K562 (cell line): ENCODE results near the gene RACGAP1. TPM values are rescaled to one million over a fixed set of nuclear protein-coding genes. Genes with fewer than 3 reads are reported as not detected.

Source experiments
- ATAC-seq: fragments of 200-7000 bp; cut with Tn5 transposase; 3 replicates; pipeline ENCODE4 v1.9.1; 2020; ENCODE audit warnings: moderate library complexity
- Bru-seq: library from RNA; stranded (reverse); fragments of 400-500 nt; gene quantifications from one replicate; lab custom pipeline; 2021; lab: Mats Ljungman, UMichigan
- BruChase-seq, 2 experiments: library from RNA; stranded (reverse); fragments of 400-500 nt; gene quantifications; one replicate each; lab custom pipeline; 2021; lab: Mats Ljungman, UMichigan
- BruUV-seq: library from RNA; stranded (reverse); fragments of 400-500 nt; replicated peaks from 2 replicates; lab custom pipeline; 2021; lab: Mats Ljungman, UMichigan
- CTCF ChIA-PET: fragments of 300-600 bp; formaldehyde crosslinking; extraction: SDS; loops from one replicate; lab custom pipeline; 2021; ENCODE audit warnings: low intra/inter-chr PET ratio; lab: Yijun Ruan, JAX
- POLR2A ChIA-PET: fragments of 300-600, 350-650 bp; sonication (Branson Sonifier 250); formaldehyde crosslinking; extraction: SDS; loops from one replicate; lab custom pipeline; 2021; ENCODE audit warnings: antibody characterized with exemption, inconsistent platforms; lab: Yijun Ruan, JAX
- DNase-seq, 4 experiments: peaks; one replicate each; pipeline versions ENCODE4 v3.0.0 to v3.0.0-alpha.2; 2011 to 2018; ENCODE audit warnings: low spot score in 3 of 4, mixed read lengths in 3 of 4; ENCODE audit errors: extremely low read depth in 1 of 4
- FAIRE-seq: peaks from 2 replicates; lab custom pipeline; 2011; peaks lifted over from hg19 to GRCh38; lab: Jason Lieb, UNC
- H2AFZ ChIP-seq: 2 replicates; pipeline ENCODE4 v1.6.0; 2011; ENCODE audit warnings: low read depth, low read length, control low read depth, inconsistent platforms
- H3K27ac ChIP-seq: fragments of 200-600 bp; 3 replicates; pipeline ENCODE4 v1.8.0; 2011; ENCODE audit warnings: low read depth, mild to moderate bottlenecking, control low read depth, inconsistent platforms, low read length, moderate library complexity, mixed read lengths; ENCODE audit errors: extremely low read depth
- H3K27me3 ChIP-seq, 2 experiments: fragments of 300-600 bp in 1 of 2; 2 replicates in 1 of 2; 3 replicates in 1 of 2; pipeline versions ENCODE4 v1.6.0 to v1.8.0; 2011; ENCODE audit warnings: inconsistent platforms in 2 of 2, low read length in 2 of 2, mild to moderate bottlenecking in 1 of 2, mixed read lengths in 1 of 2, moderate library complexity in 1 of 2; ENCODE audit not compliant: control insufficient read depth in 2 of 2, insufficient read depth in 2 of 2
- H3K36me3 ChIP-seq: fragments of 300-600 bp; 3 replicates; pipeline ENCODE4 v1.8.0; 2011; ENCODE audit warnings: mild to moderate bottlenecking, low read length, inconsistent platforms; ENCODE audit not compliant: control insufficient read depth, insufficient read depth
- H3K4me1 ChIP-seq, 2 experiments: fragments of 200-600 bp in 1 of 2; replicated peaks in 1 of 2; 2 replicates in 1 of 2; 3 replicates in 1 of 2; pipeline versions ENCODE4 v1.5.1 to v1.8.0; 2011; ENCODE audit warnings: inconsistent platforms in 2 of 2, low read length in 2 of 2, mild to moderate bottlenecking in 1 of 2, mixed read lengths in 1 of 2, moderate library complexity in 1 of 2; ENCODE audit not compliant: control insufficient read depth in 2 of 2, insufficient read depth in 2 of 2
- H3K4me2 ChIP-seq: 2 replicates; pipeline ENCODE4 v1.6.1; 2011; ENCODE audit warnings: low read length, control low read depth, inconsistent platforms, mixed read lengths; ENCODE audit not compliant: insufficient read depth
- H3K4me3 ChIP-seq: fragments of 200-600 bp; sonication (generic), shearing (Covaris generic); 2 replicates; pipeline ENCODE4 v1.5.1; 2016; ENCODE audit warnings: control low read depth, inconsistent platforms
- H3K79me2 ChIP-seq: fragments of 200-600 bp; 3 replicates; pipeline ENCODE4 v1.8.0; 2011; ENCODE audit warnings: low read length, inconsistent platforms; ENCODE audit not compliant: control insufficient read depth, insufficient read depth
- H3K9ac ChIP-seq, 2 experiments: 2 replicates each; pipeline versions ENCODE4 v1.6.0 to v1.6.1; 2011; ENCODE audit warnings: low read depth in 2 of 2, low read length in 2 of 2, control low read depth in 1 of 2, inconsistent platforms in 1 of 2, mild to moderate bottlenecking in 1 of 2, mixed read lengths in 1 of 2; ENCODE audit not compliant: insufficient read depth in 1 of 2
- H3K9me1 ChIP-seq: one replicate; pipeline ENCODE4 v1.6.0; 2011; ENCODE audit warnings: inconsistent platforms, mild to moderate bottlenecking, low read length, moderate library complexity; ENCODE audit not compliant: control insufficient read depth, insufficient read depth
- H3K9me3 ChIP-seq: replicated peaks from 2 replicates; pipeline ENCODE4 v1.5.1; 2011; ENCODE audit warnings: low read depth, low read length, inconsistent platforms; ENCODE audit not compliant: control insufficient read depth, insufficient read depth
- H4K20me1 ChIP-seq: replicated peaks from 2 replicates; pipeline ENCODE4 v1.6.1; 2011; ENCODE audit warnings: low read length, inconsistent platforms, mixed read lengths; ENCODE audit not compliant: control insufficient read depth, insufficient read depth
- MTA2 ChIP-seq: fragments of 450-650 bp; IDR thresholded peaks from 2 replicates; pipeline ENCODE4 v1.6.1; 2016; ENCODE audit warnings: low read depth
- NFIX ChIP-seq: fragments of 250-450 bp; sonication (Bioruptor Pico); IDR thresholded peaks from 2 replicates; pipeline ENCODE4 v1.4.0; 2020; ENCODE audit warnings: low read depth, mild to moderate bottlenecking, moderate library complexity
- PHB2 ChIP-seq: fragments of 450-650 bp; IDR thresholded peaks from 2 replicates; pipeline ENCODE4 v1.6.1; 2017; ENCODE audit warnings: low read depth
- SMAD4 ChIP-seq: fragments of 250-450 bp; sonication (Bioruptor Pico); conservative IDR thresholded peaks from 2 replicates; pipeline ENCODE4 v1.8.0; 2021; ENCODE audit warnings: inconsistent platforms, mild to moderate bottlenecking, moderate library complexity
- ZBTB5 ChIP-seq: fragments of 450-650 bp; IDR thresholded peaks from 2 replicates; pipeline ENCODE4 v1.6.1; 2017; ENCODE audit warnings: antibody characterized with exemption
- WGBS: fragments of 100-300 bp; shearing (Covaris generic); methylation state at CpG from one replicate; pipeline ENCODE4 v1.1.6; 2016; ENCODE audit warnings: low coverage, mixed read lengths; ENCODE audit not compliant: insufficient coverage; ENCODE audit errors: missing lambda C conversion rate; 5-methylcytosine and 5-hydroxymethylcytosine counted together
- in situ Hi-C: fragments of 300-500 bp; cut with MboI; formaldehyde crosslinking; loops from 4 replicates; pipeline ENCODE4 v1.15.0; 2018; ENCODE audit warnings: inconsistent platforms, mixed read lengths
- intact Hi-C: fragments of 100-400 bp; cut with micrococcal nuclease; formaldehyde crosslinking; loops from 2 replicates; pipeline ENCODE4 v1.14.2; 2022
- long read RNA-seq, 3 experiments: library from polyadenylated mRNA in 2 of 3; library from RNA in 1 of 3; unstranded in 2 of 3; stranded (forward) in 1 of 3; transcript quantifications; one replicate each; pipeline ENCODE4 v2.0.0, GENCODE V29; 2019 to 2022
- polyA minus RNA-seq, 3 experiments: library from RNA; depleted of rRNA, polyadenylated mRNA; stranded (reverse); fragments of >200 nt; gene quantifications; 2 replicates each; pipeline ENCODE4 v1.2.3, GENCODE V29; 2011
- polyA plus RNA-seq, 8 experiments: library from polyadenylated mRNA; depleted of rRNA in 4 of 8; stranded (reverse) in 5 of 8; unstranded in 3 of 8; fragments of >200 nt; fragmentation: Nextera tagmentation in 2 of 8; fragmentation: Illumina TruSeq in 1 of 8; extraction: Ambion mirVana in 2 of 8; extraction: Trizol in 1 of 8; gene quantifications; 2 replicates each; pipeline versions ENCODE4 v1.2.1 to v1.2.3, GENCODE V29; 2011 to 2014; ENCODE audit warnings: inconsistent platforms in 1 of 8, missing spikeins in 1 of 8
- total RNA-seq, 7 experiments: library from RNA; depleted of rRNA in 6 of 7; stranded (reverse); fragments of >200 nt in 6 of 7; fragmentation: Illumina TruSeq in 2 of 7; extraction: Trizol in 2 of 7; gene quantifications; 2 replicates each; pipeline versions ENCODE4 v1.2.1 to v1.2.3, GENCODE V29; 2011 to 2021; ENCODE audit warnings: low replicate concordance in 1 of 7
- TF ChIP-seq, protein P1 (sequence below): sonication (generic); formaldehyde crosslinking; IDR thresholded peaks from 2 replicates; pipeline ENCODE4 v1.8.0; 2023; ENCODE audit warnings: missing genetic modification reagents, mild to moderate bottlenecking, borderline replicate concordance

Gene RACGAP1
- 76.8 and 166 TPM in 2 replicates for total RNA-seq (2011; cell fraction: chromatin; rRNA removed; ENCODE audit: low replicate concordance)
- 53.0 and 66.8 TPM in 2 replicates for total RNA-seq (2011; cell fraction: nucleolus; rRNA removed)
- 66.9 and 71.0 TPM in 2 replicates for total RNA-seq (2011; cell fraction: nucleoplasm; rRNA removed)
- total RNA-seq (2014; rRNA removed): 56.7 and 57.3 TPM in 2 replicates
- 85.1 and 93.6 TPM in 2 replicates for total RNA-seq (2014; rRNA removed; fragmentation: Illumina TruSeq; extraction: Trizol)
- 66.2 and 69.9 TPM in 2 replicates for total RNA-seq (2015; rRNA removed; fragmentation: Illumina TruSeq; extraction: Trizol)
- 86.2 and 88.6 TPM in 2 replicates for total RNA-seq (2021)
- 78.6 and 92.9 TPM in 2 replicates for polyA plus RNA-seq (2011; rRNA removed)
- polyA plus RNA-seq (2011; cell fraction: cytosol; rRNA removed): 36.1 and 60.3 TPM in 2 replicates
- 75.1 and 97.6 TPM in 2 replicates for polyA plus RNA-seq (2011; cell fraction: nucleus; rRNA removed)
- polyA plus RNA-seq (2012): 51.9 and 71.6 TPM in 2 replicates
- polyA plus RNA-seq (2014; fragmentation: Illumina TruSeq; extraction: Trizol): 79.7 and 80.0 TPM in 2 replicates
- 10 to 100 TPM; 56.4 to 71.8 TPM for polyA plus RNA-seq (2014; fragmentation: Nextera tagmentation; extraction: Ambion mirVana)
- polyA plus RNA-seq (2014; rRNA removed): 60.4 and 65.3 TPM in 2 replicates
- 172 and 188 TPM in 2 replicates for polyA minus RNA-seq (2011; rRNA and poly(A)+ RNA removed)
- polyA minus RNA-seq (2011; cell fraction: cytosol; rRNA and poly(A)+ RNA removed): 49.3 and 53.4 TPM in 2 replicates
- 31.1 and 63.0 TPM in 2 replicates for polyA minus RNA-seq (2011; cell fraction: nucleus; rRNA and poly(A)+ RNA removed)
- percentile 83 among the genes with signal in this experiment for Bru-seq, nascent RNA
- percentile 91 among the genes with signal in this experiment for BruChase-seq, experiment 1, labeled RNA remaining after a 2-hour chase
- BruChase-seq, experiment 2, labeled RNA remaining after a 6-hour chase: percentile 92 among the genes with signal in this experiment
- long read RNA-seq, experiment 1, transcript RACGAP1-201 (17 exons, 3,073 nt): major isoform, 19 of 65 reads
- long read RNA-seq, experiment 1, transcript RACGAP1-203 (17 exons, 3,080 nt): minor isoform, 6 of 65 reads
- long read RNA-seq, experiment 1, partial matches to known transcripts: 7 of 65 reads
- long read RNA-seq, experiment 1, other reads (novel, unspliced or antisense): 32 of 65 reads
- long read RNA-seq, experiment 2, transcript RACGAP1-201 (17 exons, 3,073 nt): major isoform, 16 of 48 reads
- long read RNA-seq, experiment 2, partial matches to known transcripts: 6 of 48 reads
- long read RNA-seq, experiment 2, other reads (novel, unspliced or antisense): 21 of 48 reads
- long read RNA-seq, experiment 3, transcript RACGAP1-203 (17 exons, 3,080 nt): major isoform, 7 of 22 reads
- long read RNA-seq, experiment 3, partial matches to known transcripts: 4 of 22 reads
- long read RNA-seq, experiment 3, other reads (novel, unspliced or antisense): 9 of 22 reads

DNA sequence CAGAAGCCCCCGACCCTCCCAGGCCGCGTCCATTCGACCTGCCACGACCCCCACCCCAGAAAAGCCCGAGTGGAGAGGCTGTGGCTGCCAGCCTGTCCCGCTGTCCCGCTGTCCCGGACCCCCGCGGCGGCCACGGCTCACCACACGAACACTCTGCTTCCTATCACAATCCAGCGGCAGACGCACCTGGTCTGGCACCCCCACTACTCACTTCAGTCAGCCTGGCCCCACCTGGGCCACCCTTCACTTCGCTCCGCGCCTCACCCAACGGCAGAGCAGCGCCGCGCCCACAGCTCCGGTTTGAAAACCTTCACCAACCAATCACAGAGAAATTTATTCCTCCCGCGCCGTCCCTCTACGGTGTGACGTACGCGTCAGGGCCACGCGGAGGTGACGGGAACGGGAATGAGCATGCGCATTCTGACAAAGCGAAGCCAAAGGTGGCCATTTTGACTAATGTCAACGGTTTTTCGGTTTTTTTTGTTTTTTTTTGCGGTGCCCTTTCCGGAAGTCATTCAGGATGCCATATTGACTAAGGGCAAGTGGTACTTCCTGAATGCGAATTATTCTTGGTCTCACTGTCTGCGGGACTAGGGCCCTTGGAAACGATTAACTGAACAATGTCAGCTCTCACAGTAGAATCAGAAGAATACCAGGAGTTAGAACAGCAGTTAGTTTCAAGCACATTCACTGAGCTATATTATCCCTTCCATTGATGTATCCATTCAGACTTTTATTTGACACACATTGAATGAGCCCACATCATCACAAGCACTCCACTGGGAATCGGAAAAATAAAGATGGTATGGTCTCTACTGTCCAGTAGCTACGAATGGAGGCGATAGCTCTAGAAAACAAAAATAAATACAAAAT is at the start of gene RACGAP1:
RACGAP1 (minus strand) TSS at position 308 of the 873 bp plus-strand sequence. CDS start 8,779 bp downstream, outside the sequence.
- 4% methylated on average over 41 of the region's 47 CpGs for WGBS
- H4K20me1 ChIP-seq: no peaks in the 10 kb centered on the region
- ChIA-PET POLR2A (interaction anchor here (0.5 to 1.7 kb wide), 12 partner anchors 9 to 802 kb away, joined by 3 to 6 read pairs (median 4); no protein-coding TSS in a partner anchor), CTCF (interaction anchor here (0.7 kb wide), 1 partner anchor 14 kb away, joined by 5 read pairs; no protein-coding TSS in a partner anchor)
- H3K27me3 ChIP-seq: no peaks in the 10 kb centered on the region
- ATAC-seq (peak; percentile 98), FAIRE-seq (peak; percentile 97), DNase-seq (peak; percentile 93 to 99 (median 96))
- no peaks in the 10 kb centered on the region for H3K9me1 ChIP-seq
- no peaks in the 10 kb centered on the region for H3K9me3 ChIP-seq
- H3K27ac ChIP-seq: peak within 1 kb of the TSS; percentile 89
- peak within 1 kb of the TSS; percentile 71 for H3K4me3 ChIP-seq
- H3K79me2 ChIP-seq: peaks cover 49% of the 10 kb centered on the region
- H3K9ac ChIP-seq: peak within 1 kb of the TSS; percentile 88 to 96
- intact Hi-C loops: loop anchor here (5.0 kb wide), 1 partner anchor 43 kb away; no protein-coding TSS in a partner anchor
- no TSS peak for BruUV-seq
- H3K36me3 ChIP-seq: peaks cover 23% of the 10 kb centered on the region; the same call in 2 of the 3 replicates
- peaks cover 7 to 11% of the 10 kb centered on the region in 2 experiments; a peak in 3 of 5 replicates for H3K4me1 ChIP-seq
- H3K4me2 ChIP-seq: peak within 1 kb of the TSS; percentile 98
- peak within 1 kb of the TSS; percentile 96 for H2AFZ ChIP-seq
- in situ Hi-C loops: no loop called here
- TF ChIP-seq PHB2: no peak
- no peak for TF ChIP-seq NFIX (CRISPR knock-in tag)
- TF ChIP-seq, protein P1, sequence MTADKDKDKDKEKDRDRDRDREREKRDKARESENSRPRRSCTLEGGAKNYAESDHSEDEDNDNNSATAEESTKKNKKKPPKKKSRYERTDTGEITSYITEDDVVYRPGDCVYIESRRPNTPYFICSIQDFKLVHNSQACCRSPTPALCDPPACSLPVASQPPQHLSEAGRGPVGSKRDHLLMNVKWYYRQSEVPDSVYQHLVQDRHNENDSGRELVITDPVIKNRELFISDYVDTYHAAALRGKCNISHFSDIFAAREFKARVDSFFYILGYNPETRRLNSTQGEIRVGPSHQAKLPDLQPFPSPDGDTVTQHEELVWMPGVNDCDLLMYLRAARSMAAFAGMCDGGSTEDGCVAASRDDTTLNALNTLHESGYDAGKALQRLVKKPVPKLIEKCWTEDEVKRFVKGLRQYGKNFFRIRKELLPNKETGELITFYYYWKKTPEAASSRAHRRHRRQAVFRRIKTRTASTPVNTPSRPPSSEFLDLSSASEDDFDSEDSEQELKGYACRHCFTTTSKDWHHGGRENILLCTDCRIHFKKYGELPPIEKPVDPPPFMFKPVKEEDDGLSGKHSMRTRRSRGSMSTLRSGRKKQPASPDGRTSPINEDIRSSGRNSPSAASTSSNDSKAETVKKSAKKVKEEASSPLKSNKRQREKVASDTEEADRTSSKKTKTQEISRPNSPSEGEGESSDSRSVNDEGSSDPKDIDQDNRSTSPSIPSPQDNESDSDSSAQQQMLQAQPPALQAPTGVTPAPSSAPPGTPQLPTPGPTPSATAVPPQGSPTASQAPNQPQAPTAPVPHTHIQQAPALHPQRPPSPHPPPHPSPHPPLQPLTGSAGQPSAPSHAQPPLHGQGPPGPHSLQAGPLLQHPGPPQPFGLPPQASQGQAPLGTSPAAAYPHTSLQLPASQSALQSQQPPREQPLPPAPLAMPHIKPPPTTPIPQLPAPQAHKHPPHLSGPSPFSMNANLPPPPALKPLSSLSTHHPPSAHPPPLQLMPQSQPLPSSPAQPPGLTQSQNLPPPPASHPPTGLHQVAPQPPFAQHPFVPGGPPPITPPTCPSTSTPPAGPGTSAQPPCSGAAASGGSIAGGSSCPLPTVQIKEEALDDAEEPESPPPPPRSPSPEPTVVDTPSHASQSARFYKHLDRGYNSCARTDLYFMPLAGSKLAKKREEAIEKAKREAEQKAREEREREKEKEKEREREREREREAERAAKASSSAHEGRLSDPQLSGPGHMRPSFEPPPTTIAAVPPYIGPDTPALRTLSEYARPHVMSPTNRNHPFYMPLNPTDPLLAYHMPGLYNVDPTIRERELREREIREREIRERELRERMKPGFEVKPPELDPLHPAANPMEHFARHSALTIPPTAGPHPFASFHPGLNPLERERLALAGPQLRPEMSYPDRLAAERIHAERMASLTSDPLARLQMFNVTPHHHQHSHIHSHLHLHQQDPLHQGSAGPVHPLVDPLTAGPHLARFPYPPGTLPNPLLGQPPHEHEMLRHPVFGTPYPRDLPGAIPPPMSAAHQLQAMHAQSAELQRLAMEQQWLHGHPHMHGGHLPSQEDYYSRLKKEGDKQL: no peak
- TF ChIP-seq ZBTB5: no peak
- no peak for TF ChIP-seq MTA2
- TF ChIP-seq SMAD4 (CRISPR knock-in tag): no peak
